ENCODE data around the gene HTRA1. TPM values are rescaled to one million over a fixed set of nuclear protein-coding genes. Genes with fewer than 3 reads are reported as not detected.
A peak's percentile ranks its signal among the peaks of the same experiment; 100 is the strongest.

Gene HTRA1
- total and polyA plus RNA-seq, 9 of the 15 experiments (the other 6 are each of a cell fraction or from before 2014, with no cell fraction given), result 0.06 to 0.16 (median 0.13) TPM; not detected in 5

GRCh38 chr10:122504610-122504950 lies 43.2 kb downstream of the HTRA1 start (continued):
- TF ChIP-seq ARID4B (CRISPR knock-in tag; IDR thresholded peaks at IDR 0.05) (no peak), ZNF274 (IDR thresholded peaks at IDR 0.05; ENCODE audit: borderline replicate concordance, low read depth, low read length) (no peak), CBX5 (IDR thresholded peaks at IDR 0.05; ENCODE audit: borderline replicate concordance, low read depth) (no peak), TBP (optimal IDR thresholded peaks at IDR 0.05; ENCODE audit: low read depth, low read length) (no peak)

GRCh38 chr10:122505011-122505410 lies 43.7 kb downstream of the HTRA1 start:
- Histone ChIP-seq H3K9me1 (ENCODE audit: control insufficient read depth, insufficient read depth, low read length) (no peaks in the 10 kb centered on the region), H4K20me1 (replicated peaks; ENCODE audit: control insufficient read depth, insufficient read depth, low read length) (no peaks in the 10 kb centered on the region; the same call in 1 of the 2 replicates), H3K4me2 (ENCODE audit: insufficient read depth, low read length) (no peak overlapping the region), H3K36me3 (ENCODE audit: control insufficient read depth, insufficient read depth, low read length) (no peaks in the 10 kb centered on the region), H3K4me1 (replicated peaks in 1 of 2; ENCODE audit: control insufficient read depth in 2 of 2, insufficient read depth in 2 of 2, low read length in 2 of 2) (no peaks in the 10 kb centered on the region), H3K27ac (ENCODE audit: extremely low read depth, low read depth, low read length) (no peak overlapping the region), H3K9ac (ENCODE audit: insufficient read depth in 1 of 2, low read depth in 2 of 2, low read length in 2 of 2) (no peak overlapping the region), H2AFZ (ENCODE audit: low read depth, low read length) (no peak overlapping the region), H3K4me3 (no peak overlapping the region), H3K79me2 (ENCODE audit: control insufficient read depth, insufficient read depth, low read length) (no peaks in the 10 kb centered on the region), H3K9me3 (replicated peaks; ENCODE audit: control insufficient read depth, insufficient read depth, low read depth, low read length) (no peaks in the 10 kb centered on the region), H3K27me3 (ENCODE audit: control insufficient read depth in 2 of 2, insufficient read depth in 2 of 2, low read length in 2 of 2) (peaks cover 5 to 51% of the 10 kb centered on the region in 2 experiments; a peak in 3 of 5 replicates)
- ChIA-PET POLR2A (interaction anchor here (0.9 kb wide), 1 partner anchor 12 kb away, joined by 3 read pairs; no protein-coding TSS in a partner anchor), CTCF (ENCODE audit: low intra/inter-chr PET ratio) (no interaction called here)
- ATAC-seq, result no peak
- BruUV-seq (replicated peaks), result no TSS peak
- intact Hi-C loops (cut with micrococcal nuclease), result no loop called here
- FAIRE-seq, result no peak
- DNase-seq (ENCODE audit: extremely low read depth in 1 of 4, low spot score in 3 of 4), result no peak
- in situ Hi-C loops (cut with MboI), result no loop called here
- WGBS (ENCODE audit: insufficient coverage, low coverage, missing lambda C conversion rate), result 4% methylated on average over 4 of the region's 5 CpGs
- TF ChIP-seq RBBP5 (IDR thresholded peaks at IDR 0.05; ENCODE audit: borderline replicate concordance, insufficient read depth, low read length, poor library complexity, severe bottlenecking) (no peak), TAL1 (IDR thresholded peaks at IDR 0.05) (no peak), BCOR (IDR thresholded peaks at IDR 0.05) (0 out of 2 replicates have a peak, but pooled peaks have one; percentile 5), NKRF (IDR thresholded peaks at IDR 0.05; ENCODE audit: borderline replicate concordance) (no peak), GMEB1 (CRISPR knock-in tag; IDR thresholded peaks at IDR 0.05) (no peak), CXXC5 (CRISPR knock-in tag; IDR thresholded peaks at IDR 0.05) (no peak)

Data from K562 (cell line).